GM03348 (cell line): ENCODE results near the gene KCNK1.

Source experiments
- DNase-seq: peaks from one replicate; pipeline ENCODE4 v3.0.0; 2012; ENCODE audit warnings: low spot score

KCNK1 gene

GRCh38 chr1:233636503-233636877 is 22.6 kb downstream of the KCNK1 start:
- no peak for DNase-seq

GRCh38 chr1:233638513-233638912 is 24.6 kb downstream of the KCNK1 start:
- DNase-seq = no peak

GRCh38 chr1:233639611-233640010 is 25.7 kb downstream of the KCNK1 start:
- no peak for DNase-seq

GRCh38 chr1:233640179-233640578 is 26.3 kb downstream of the KCNK1 start:
- no peak for DNase-seq

GRCh38 chr1:233641029-233641428 is 27.1 kb downstream of the KCNK1 start:
- DNase-seq = no peak

- peak; percentile 46 for DNase-seq
Observed at GRCh38 chr1:233647073-233647472, 33.2 kb downstream of the KCNK1 start.

GRCh38 chr1:233647636-233648035 is 33.7 kb downstream of the KCNK1 start:
- DNase-seq = no peak

GRCh38 chr1:233651061-233651460 is 37.2 kb downstream of the KCNK1 start:
- DNase-seq = no peak

- DNase-seq = no peak
Observed at GRCh38 chr1:233651563-233652233, 37.8 kb downstream of the KCNK1 start.

- no peak for DNase-seq
Observed at GRCh38 chr1:233652526-233652925, 38.6 kb downstream of the KCNK1 start.

- DNase-seq = no peak
Observed at GRCh38 chr1:233654658-233655280, 40.9 kb downstream of the KCNK1 start.

- no peak for DNase-seq
Observed at GRCh38 chr1:233655301-233655740, 41.4 kb downstream of the KCNK1 start.

- no peak for DNase-seq
Observed at GRCh38 chr1:233656032-233656635, 42.2 kb downstream of the KCNK1 start.

GRCh38 chr1:233656687-233657086 is 42.8 kb downstream of the KCNK1 start:
- no peak for DNase-seq

- DNase-seq = no peak
Observed at GRCh38 chr1:233657466-233657865, 43.6 kb downstream of the KCNK1 start.

GRCh38 chr1:233659495-233659894 is 45.6 kb downstream of the KCNK1 start:
- DNase-seq = no peak

GRCh38 chr1:233661376-233662159 is 47.7 kb downstream of the KCNK1 start:
- DNase-seq = no peak

- peak; percentile 19 for DNase-seq
Observed at GRCh38 chr1:233662575-233663304, 48.8 kb downstream of the KCNK1 start.

- DNase-seq = no peak
Observed at GRCh38 chr1:233664253-233664652, 50.3 kb downstream of the KCNK1 start.

- DNase-seq = no peak
Observed at GRCh38 chr1:233664804-233665574, 51.1 kb downstream of the KCNK1 start.

- no peak for DNase-seq
Observed at GRCh38 chr1:233665575-233666270, 51.8 kb downstream of the KCNK1 start.
